ENCODE results near the gene HECW1. TPM values are rescaled to one million over a fixed set of nuclear protein-coding genes. Genes with fewer than 3 reads are reported as not detected.
"Not testable (repeated sequence)": the region's sequence is repeated elsewhere in the genome, so short reads cannot be mapped to it uniquely, and the experiment has no call there.

HECW1 gene
- polyA plus RNA-seq, 1 donor from 2014 or later, result not detected

- H3K27ac Mint-ChIP-seq, result no peak overlapping the region
- no peaks in the 10 kb centered on the region for H3K9me3 Mint-ChIP-seq
- peaks cover 0 to 5% (median 2%) of the 10 kb centered on the region in 3 donors for H3K4me1 Mint-ChIP-seq
- H3K36me3 Mint-ChIP-seq, result no peaks in the 10 kb centered on the region
- H3K27me3 Mint-ChIP-seq, result peaks cover 1% of the 10 kb centered on the region
- H3K4me3 Mint-ChIP-seq, result no peak overlapping the region
These were observed 364.4 kb downstream of the HECW1 start for GRCh38 chr7:43476896-43477295.

GRCh38 chr7:43479042-43479441 is 366.6 kb downstream of the HECW1 start:
- H3K4me3 Mint-ChIP-seq, result no peak overlapping the region
- H3K4me1 Mint-ChIP-seq, result peaks cover 0 to 5% (median 2%) of the 10 kb centered on the region in 3 donors
- no peak overlapping the region for H3K27ac Mint-ChIP-seq
- no peaks in the 10 kb centered on the region for H3K36me3 Mint-ChIP-seq
- peaks cover 1% of the 10 kb centered on the region for H3K27me3 Mint-ChIP-seq
- H3K9me3 Mint-ChIP-seq, result no peaks in the 10 kb centered on the region

GRCh38 chr7:43479543-43479942 is 367.1 kb downstream of the HECW1 start:
- peaks cover 1% of the 10 kb centered on the region for H3K27me3 Mint-ChIP-seq
- no peaks in the 10 kb centered on the region for H3K36me3 Mint-ChIP-seq
- H3K4me3 Mint-ChIP-seq, result no peak overlapping the region
- H3K27ac Mint-ChIP-seq, result no peak overlapping the region
- H3K9me3 Mint-ChIP-seq, result no peaks in the 10 kb centered on the region
- H3K4me1 Mint-ChIP-seq, result peaks cover 0 to 5% (median 2%) of the 10 kb centered on the region in 3 donors

DNA sequence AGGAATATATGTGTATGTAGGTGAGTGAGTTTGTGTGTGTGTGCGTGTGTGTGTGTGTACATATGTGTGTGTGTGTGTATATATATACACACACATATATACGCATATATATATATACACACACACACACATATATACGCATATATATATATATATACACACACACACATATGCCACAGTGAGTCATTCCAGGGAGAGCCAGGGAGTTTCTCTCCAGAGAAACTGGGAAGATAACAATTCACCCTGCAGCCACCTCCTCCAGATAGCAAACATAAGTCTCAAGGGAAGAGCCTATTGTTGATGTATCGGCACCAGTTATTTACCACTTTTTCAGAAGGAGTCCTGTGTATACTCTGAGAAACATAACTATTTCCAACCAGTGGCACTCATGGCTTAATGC is 368.1 kb downstream of the HECW1 start:
- Mint-ChIP-seq H3K36me3 (no peaks in the 10 kb centered on the region), H3K9me3 (no peaks in the 10 kb centered on the region), H3K27ac (no peak overlapping the region), H3K4me3 (no peak overlapping the region), H3K27me3 (no peaks in the 10 kb centered on the region), H3K4me1 (peaks cover 0 to 5% (median 2%) of the 10 kb centered on the region in 3 donors)

DNA sequence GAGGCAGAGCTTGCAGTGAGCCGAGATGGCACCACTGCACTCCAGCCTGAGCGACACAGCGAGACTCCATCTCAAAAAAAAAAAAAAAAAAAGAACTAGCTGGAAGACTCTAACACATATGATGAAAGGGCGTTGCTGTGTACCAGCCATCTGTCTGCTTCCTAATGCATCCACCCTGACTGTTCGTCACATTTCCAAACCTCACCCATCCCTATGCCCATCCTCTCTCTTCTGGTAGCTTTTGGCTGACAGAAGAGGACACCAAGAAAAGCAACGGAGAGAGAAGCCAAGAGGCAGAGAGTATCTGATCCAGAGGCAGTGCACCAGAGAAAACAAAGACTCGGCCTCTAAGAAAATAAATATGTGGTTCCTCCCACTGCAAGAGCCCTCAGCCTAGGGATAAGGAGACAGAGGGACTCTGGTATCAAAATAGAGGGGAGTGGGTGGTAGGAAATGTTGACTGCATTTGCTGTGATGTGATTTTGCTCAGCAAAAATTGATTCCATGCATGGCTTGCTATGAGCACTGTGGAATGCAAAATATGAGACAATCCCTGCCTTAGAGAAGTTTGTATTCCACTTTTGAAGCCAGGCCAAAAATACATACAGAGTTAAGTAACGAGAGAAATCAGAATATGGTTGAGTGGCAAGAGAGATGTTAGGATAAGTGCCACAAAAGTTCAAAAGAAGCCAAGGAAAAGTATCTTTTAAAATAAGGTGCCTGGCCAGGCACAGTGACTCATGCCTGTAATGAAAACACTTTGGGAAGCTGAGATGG is 369.6 kb downstream of the HECW1 start:
- H3K9me3 Mint-ChIP-seq, result no peaks in the 10 kb centered on the region
- no peak overlapping the region for H3K4me3 Mint-ChIP-seq
- H3K27ac Mint-ChIP-seq, result peak overlapping the region in 1 of 3 donors; percentile 48
- no peaks in the 10 kb centered on the region for H3K36me3 Mint-ChIP-seq
- peaks cover 0 to 5% (median 2%) of the 10 kb centered on the region in 3 donors for H3K4me1 Mint-ChIP-seq
- H3K27me3 Mint-ChIP-seq, result no peaks in the 10 kb centered on the region

GRCh38 chr7:43482679-43483252 is 370.3 kb downstream of the HECW1 start:
- Mint-ChIP-seq H3K27me3 (no peaks in the 10 kb centered on the region), H3K4me1 (peaks cover 0 to 2% (median 1%) of the 10 kb centered on the region in 3 donors), H3K9me3 (no peaks in the 10 kb centered on the region), H3K4me3 (no peak overlapping the region), H3K27ac (peak overlapping the region in 1 of 3 donors; percentile 78), H3K36me3 (no peaks in the 10 kb centered on the region)

GRCh38 chr7:43484678-43485395 is 372.4 kb downstream of the HECW1 start:
- no peak overlapping the region for H3K4me3 Mint-ChIP-seq
- peaks cover 6 to 11% (median 7%) of the 10 kb centered on the region in 3 donors for H3K4me1 Mint-ChIP-seq
- no peak overlapping the region for H3K27ac Mint-ChIP-seq
- H3K36me3 Mint-ChIP-seq, result no peaks in the 10 kb centered on the region
- no peaks in the 10 kb centered on the region for H3K27me3 Mint-ChIP-seq
- H3K9me3 Mint-ChIP-seq, result peaks cover 0 to 3% (median 0%) of the 10 kb centered on the region in 3 donors

- Mint-ChIP-seq H3K9me3 (peaks cover 0 to 3% (median 0%) of the 10 kb centered on the region in 3 donors), H3K27me3 (no peaks in the 10 kb centered on the region), H3K27ac (no peak overlapping the region), H3K4me1 (peaks cover 9 to 11% (median 11%) of the 10 kb centered on the region in 3 donors), H3K36me3 (no peaks in the 10 kb centered on the region), H3K4me3 (no peak overlapping the region)
These were observed 373.1 kb downstream of the HECW1 start for GRCh38 chr7:43485580-43485979.

DNA sequence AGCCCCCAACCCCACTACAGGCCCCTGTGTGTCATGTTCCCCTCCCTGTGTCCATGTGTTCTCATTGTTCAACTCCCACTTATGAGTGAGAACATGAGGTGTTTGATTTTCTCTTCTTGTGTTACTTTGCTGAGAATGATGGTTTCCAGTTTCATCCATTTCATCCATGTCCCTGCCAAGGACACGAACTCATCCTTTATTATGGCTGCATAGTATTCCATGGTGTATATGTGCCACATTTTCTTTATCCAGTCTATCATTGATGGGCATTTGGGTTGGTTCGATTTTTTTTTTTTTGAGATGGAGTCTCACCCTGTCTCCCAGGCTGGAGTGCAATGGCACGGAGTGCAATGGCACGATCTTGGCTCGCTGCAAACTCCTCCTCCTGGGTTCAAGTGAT is 373.6 kb downstream of the HECW1 start:
- not testable (repeated sequence) for H3K36me3 Mint-ChIP-seq, H3K27me3 Mint-ChIP-seq, H3K9me3 Mint-ChIP-seq, H3K27ac Mint-ChIP-seq, H3K4me3 Mint-ChIP-seq
- peaks cover 9 to 11% (median 11%) of the 10 kb centered on the region in 3 donors for H3K4me1 Mint-ChIP-seq

- Mint-ChIP-seq H3K4me1 (peaks cover 9 to 11% (median 11%) of the 10 kb centered on the region in 3 donors), H3K9me3 (peaks cover 0 to 3% (median 0%) of the 10 kb centered on the region in 3 donors), H3K27me3 (no peaks in the 10 kb centered on the region), H3K27ac (no peak overlapping the region), H3K4me3 (no peak overlapping the region), H3K36me3 (no peaks in the 10 kb centered on the region)
These were observed 374.2 kb downstream of the HECW1 start for GRCh38 chr7:43486634-43487033.

DNA sequence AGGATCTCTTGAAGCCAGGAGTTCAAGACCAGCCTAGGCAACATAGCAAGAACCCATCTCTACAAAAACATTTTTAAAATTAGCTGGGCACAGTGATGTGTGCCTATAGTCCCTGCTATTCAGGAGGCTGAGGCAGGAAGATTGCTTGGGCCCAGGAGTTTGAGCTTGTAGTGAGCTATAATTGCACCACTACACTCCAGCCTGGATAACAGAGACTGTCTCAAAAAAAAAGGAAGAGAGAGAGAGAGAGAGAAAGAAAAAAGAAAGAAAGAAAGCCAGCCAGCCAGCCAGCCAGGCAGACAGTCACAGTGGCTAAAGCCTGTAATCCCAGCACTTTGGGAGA is 375.3 kb downstream of the HECW1 start:
- peaks cover 0 to 3% (median 0%) of the 10 kb centered on the region in 3 donors for H3K9me3 Mint-ChIP-seq
- H3K36me3 Mint-ChIP-seq, result no peaks in the 10 kb centered on the region
- H3K4me1 Mint-ChIP-seq, result peaks cover 9 to 11% (median 11%) of the 10 kb centered on the region in 3 donors
- no peak overlapping the region for H3K27ac Mint-ChIP-seq
- no peaks in the 10 kb centered on the region for H3K27me3 Mint-ChIP-seq
- peak overlapping the region in 1 of 4 donors; percentile 85 for H3K4me3 Mint-ChIP-seq

GRCh38 chr7:43489257-43489656 is 376.8 kb downstream of the HECW1 start:
- H3K27ac Mint-ChIP-seq, result no peak overlapping the region
- no peaks in the 10 kb centered on the region for H3K36me3 Mint-ChIP-seq
- H3K4me3 Mint-ChIP-seq, result no peak overlapping the region
- peaks cover 9 to 11% (median 11%) of the 10 kb centered on the region in 3 donors for H3K4me1 Mint-ChIP-seq
- peaks cover 0 to 3% (median 0%) of the 10 kb centered on the region in 3 donors for H3K9me3 Mint-ChIP-seq
- no peaks in the 10 kb centered on the region for H3K27me3 Mint-ChIP-seq

DNA sequence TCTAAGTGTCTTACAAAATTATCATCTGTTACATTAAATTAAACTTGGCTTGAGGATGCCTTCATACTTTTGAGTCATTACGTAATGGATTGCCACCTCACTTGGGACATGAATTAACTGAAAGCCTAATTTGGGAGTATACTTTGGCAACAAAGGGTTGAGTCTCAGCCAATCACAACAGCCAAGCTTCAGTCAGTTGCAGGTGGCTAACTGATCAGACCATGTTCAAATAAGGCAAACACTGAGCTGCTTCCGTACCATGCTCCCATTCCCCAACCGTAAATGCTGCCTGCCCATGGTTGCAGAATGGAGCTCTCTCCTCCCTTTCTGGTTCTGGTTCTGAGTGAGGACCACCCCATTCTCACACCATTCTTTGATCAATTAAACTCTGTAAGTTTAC is 377.6 kb downstream of the HECW1 start:
- Mint-ChIP-seq H3K36me3 (no peaks in the 10 kb centered on the region), H3K27me3 (no peaks in the 10 kb centered on the region), H3K4me1 (peaks cover 9 to 11% (median 11%) of the 10 kb centered on the region in 3 donors), H3K9me3 (peaks cover 0 to 3% (median 0%) of the 10 kb centered on the region in 3 donors), H3K4me3 (no peak overlapping the region), H3K27ac (no peak overlapping the region)

DNA sequence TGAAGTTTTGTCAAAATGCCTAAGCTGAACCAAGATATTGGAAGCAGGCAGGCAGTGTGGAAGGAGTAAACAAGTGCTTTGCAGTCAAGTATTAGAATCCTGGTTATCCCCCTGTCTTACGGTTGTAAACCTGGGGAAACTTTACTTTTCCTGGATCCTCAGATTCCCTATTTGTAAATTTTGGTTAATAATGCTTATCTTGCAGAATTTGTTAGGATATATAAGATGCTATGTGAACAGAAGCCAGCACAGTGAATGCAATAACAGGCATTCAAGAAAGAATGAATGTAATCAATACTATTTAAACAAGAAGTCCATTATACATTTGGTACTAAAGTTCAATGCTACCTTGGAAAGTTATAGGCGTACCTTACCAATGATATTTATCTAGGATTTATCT is 378.7 kb downstream of the HECW1 start:
- no peaks in the 10 kb centered on the region for H3K27me3 Mint-ChIP-seq
- H3K27ac Mint-ChIP-seq, result no peak overlapping the region

DNA sequence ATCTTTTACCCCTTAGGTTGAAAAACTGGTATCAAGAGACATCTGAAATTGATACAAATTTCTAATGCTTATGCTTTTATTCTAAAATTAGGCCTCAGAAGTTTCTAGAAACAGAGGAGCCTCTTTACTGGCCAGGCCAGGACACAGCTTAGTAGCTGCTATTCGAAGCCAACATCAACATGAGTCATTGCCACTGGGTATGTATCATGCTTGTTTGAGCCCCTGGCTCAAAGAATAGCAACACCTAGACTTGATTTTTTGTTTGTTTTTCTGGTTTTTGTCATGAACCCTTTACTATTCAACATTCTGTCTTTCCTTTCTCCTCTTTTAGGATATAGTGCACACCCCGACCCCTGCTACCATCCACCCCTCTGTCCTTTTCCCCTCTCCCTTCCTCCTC is 379.5 kb downstream of the HECW1 start:
- H3K27me3 Mint-ChIP-seq, result no peaks in the 10 kb centered on the region
- peaks cover 0 to 3% (median 0%) of the 10 kb centered on the region in 3 donors for H3K9me3 Mint-ChIP-seq
- no peak overlapping the region for H3K4me3 Mint-ChIP-seq
- no peaks in the 10 kb centered on the region for H3K36me3 Mint-ChIP-seq
- peaks cover 9 to 11% (median 11%) of the 10 kb centered on the region in 3 donors for H3K4me1 Mint-ChIP-seq
- no peak overlapping the region for H3K27ac Mint-ChIP-seq

More for the DNA sequence above, 378.7 kb downstream of the HECW1 start:
- Mint-ChIP-seq H3K36me3 (no peaks in the 10 kb centered on the region), H3K4me3 (no peak overlapping the region), H3K9me3 (peaks cover 0 to 3% (median 0%) of the 10 kb centered on the region in 3 donors), H3K4me1 (peaks cover 9 to 11% (median 11%) of the 10 kb centered on the region in 3 donors)
